ENCODE measurements around the gene TAF1D.

TAF1D gene, protein sequence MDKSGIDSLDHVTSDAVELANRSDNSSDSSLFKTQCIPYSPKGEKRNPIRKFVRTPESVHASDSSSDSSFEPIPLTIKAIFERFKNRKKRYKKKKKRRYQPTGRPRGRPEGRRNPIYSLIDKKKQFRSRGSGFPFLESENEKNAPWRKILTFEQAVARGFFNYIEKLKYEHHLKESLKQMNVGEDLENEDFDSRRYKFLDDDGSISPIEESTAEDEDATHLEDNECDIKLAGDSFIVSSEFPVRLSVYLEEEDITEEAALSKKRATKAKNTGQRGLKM

DNA sequence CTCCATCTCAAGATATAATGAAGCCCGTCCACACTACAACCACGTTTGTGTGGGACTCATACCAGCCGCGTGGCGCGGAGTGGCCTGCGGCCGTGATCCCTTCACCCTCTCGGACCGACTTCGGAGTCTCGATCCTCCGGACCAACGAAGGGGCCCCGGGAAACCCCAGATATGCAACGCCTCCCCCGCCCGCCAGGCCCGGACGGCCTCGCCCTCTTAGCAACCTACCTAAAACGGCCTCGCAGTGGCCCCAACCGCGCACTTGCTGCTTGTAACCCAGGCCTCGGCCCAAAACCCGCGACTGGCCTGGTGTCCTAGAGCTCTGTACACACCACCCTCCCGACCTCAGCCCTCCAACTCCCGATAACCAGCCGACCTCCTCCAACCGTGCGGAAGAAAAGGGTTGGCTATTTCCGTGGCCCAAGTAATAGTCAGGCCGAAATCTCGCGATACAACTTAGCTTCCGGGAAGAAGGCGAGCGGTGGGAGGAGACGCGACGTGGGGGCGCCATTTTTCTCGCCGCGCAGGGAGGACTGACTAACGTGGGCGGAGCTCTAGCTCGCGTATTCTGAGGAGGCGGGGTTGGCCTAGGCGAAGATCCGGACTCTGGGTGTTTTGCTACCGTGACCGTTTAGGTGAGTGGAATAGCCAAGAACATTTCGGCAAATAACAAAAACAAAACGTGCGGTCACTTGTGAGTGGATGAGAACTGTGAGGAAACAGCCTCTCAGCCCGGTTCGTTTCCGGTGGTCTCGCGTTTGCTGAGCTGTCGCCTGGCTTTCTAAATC, at the start of gene TAF1D, which contains the start of gene C11orf54:
Gene TAF1D (minus strand): TSS at position 402 of the 788 bp plus-strand sequence. CDS start 2,191 bp downstream, outside the sequence.
Gene C11orf54 (plus strand): TSS at position 579 of the 788 bp plus-strand sequence. CDS start 5,722 bp downstream, outside the sequence.
- TF ChIP-seq TEAD4 (IDR thresholded peaks at IDR 0.05) (no peak), EGR1 (IDR thresholded peaks at IDR 0.05) (peak; percentile 44; the same call in 1 of the 2 replicates), CREB1 (IDR thresholded peaks at IDR 0.05; ENCODE audit: low read depth) (no peak), FOXM1 (IDR thresholded peaks at IDR 0.05; ENCODE audit: borderline replicate concordance, low read depth) (no peak), NFIC (IDR thresholded peaks at IDR 0.05) (no peak), RAD21 (IDR thresholded peaks at IDR 0.05; ENCODE audit: low read depth) (no peak), YY1 (IDR thresholded peaks at IDR 0.05; ENCODE audit: low read depth) (peak; percentile 90), TAF1 (IDR thresholded peaks at IDR 0.05; ENCODE audit: low read depth) (peak; percentile 86), TCF12 (IDR thresholded peaks at IDR 0.05; ENCODE audit: low read depth) (peak; percentile 23; the same call in 1 of the 2 replicates), ZBTB7A (IDR thresholded peaks at IDR 0.05; ENCODE audit: low read depth) (no peak), EP300 (IDR thresholded peaks at IDR 0.05; ENCODE audit: borderline replicate concordance) (no peak), CEBPB (IDR thresholded peaks at IDR 0.05) (no peak)
- TF ChIP-seq, protein P1, sequence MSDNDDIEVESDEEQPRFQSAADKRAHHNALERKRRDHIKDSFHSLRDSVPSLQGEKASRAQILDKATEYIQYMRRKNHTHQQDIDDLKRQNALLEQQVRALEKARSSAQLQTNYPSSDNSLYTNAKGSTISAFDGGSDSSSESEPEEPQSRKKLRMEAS (IDR thresholded peaks at IDR 0.05) = peak; percentile 79; the same call in 1 of the 2 replicates
- TF ChIP-seq, protein P2, sequence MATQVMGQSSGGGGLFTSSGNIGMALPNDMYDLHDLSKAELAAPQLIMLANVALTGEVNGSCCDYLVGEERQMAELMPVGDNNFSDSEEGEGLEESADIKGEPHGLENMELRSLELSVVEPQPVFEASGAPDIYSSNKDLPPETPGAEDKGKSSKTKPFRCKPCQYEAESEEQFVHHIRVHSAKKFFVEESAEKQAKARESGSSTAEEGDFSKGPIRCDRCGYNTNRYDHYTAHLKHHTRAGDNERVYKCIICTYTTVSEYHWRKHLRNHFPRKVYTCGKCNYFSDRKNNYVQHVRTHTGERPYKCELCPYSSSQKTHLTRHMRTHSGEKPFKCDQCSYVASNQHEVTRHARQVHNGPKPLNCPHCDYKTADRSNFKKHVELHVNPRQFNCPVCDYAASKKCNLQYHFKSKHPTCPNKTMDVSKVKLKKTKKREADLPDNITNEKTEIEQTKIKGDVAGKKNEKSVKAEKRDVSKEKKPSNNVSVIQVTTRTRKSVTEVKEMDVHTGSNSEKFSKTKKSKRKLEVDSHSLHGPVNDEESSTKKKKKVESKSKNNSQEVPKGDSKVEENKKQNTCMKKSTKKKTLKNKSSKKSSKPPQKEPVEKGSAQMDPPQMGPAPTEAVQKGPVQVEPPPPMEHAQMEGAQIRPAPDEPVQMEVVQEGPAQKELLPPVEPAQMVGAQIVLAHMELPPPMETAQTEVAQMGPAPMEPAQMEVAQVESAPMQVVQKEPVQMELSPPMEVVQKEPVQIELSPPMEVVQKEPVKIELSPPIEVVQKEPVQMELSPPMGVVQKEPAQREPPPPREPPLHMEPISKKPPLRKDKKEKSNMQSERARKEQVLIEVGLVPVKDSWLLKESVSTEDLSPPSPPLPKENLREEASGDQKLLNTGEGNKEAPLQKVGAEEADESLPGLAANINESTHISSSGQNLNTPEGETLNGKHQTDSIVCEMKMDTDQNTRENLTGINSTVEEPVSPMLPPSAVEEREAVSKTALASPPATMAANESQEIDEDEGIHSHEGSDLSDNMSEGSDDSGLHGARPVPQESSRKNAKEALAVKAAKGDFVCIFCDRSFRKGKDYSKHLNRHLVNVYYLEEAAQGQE (IDR thresholded peaks at IDR 0.05; ENCODE audit: low read depth) = no peak

DNA sequence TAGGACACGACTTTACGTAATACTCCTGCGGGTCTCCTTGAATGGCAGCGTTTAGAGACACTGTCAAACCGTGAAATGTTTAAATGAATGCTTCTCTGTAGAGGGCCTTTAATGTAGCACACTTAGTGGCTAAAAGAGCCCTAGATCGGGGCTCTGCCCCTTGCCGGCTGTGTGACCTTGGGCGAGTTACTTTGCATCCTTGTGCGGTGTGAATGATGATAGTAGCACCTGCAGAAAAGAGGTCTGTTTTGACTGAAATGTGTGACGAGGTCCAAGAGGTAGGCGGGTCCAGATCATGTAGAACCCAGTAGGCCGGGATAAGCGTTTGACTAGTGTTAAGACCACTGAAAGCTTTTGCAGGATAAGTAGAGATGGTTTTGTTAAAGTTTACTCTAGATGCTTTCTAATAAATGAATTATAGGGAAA, 43.7 kb upstream of the TAF1D start:
- TF ChIP-seq, protein P2 (IDR thresholded peaks at IDR 0.05; ENCODE audit: low read depth) = no peak
- no peak for TF ChIP-seq EP300 (IDR thresholded peaks at IDR 0.05; ENCODE audit: borderline replicate concordance)
- no peak for TF ChIP-seq FOXM1 (IDR thresholded peaks at IDR 0.05; ENCODE audit: borderline replicate concordance, low read depth)
- TF ChIP-seq TAF1 (IDR thresholded peaks at IDR 0.05; ENCODE audit: low read depth) = no peak
- no peak for TF ChIP-seq TEAD4 (IDR thresholded peaks at IDR 0.05)
- no peak for TF ChIP-seq CREB1 (IDR thresholded peaks at IDR 0.05; ENCODE audit: low read depth)
- TF ChIP-seq NFIC (IDR thresholded peaks at IDR 0.05) = no peak
- no peak for TF ChIP-seq EGR1 (IDR thresholded peaks at IDR 0.05)
- TF ChIP-seq YY1 (IDR thresholded peaks at IDR 0.05; ENCODE audit: low read depth) = no peak

DNA sequence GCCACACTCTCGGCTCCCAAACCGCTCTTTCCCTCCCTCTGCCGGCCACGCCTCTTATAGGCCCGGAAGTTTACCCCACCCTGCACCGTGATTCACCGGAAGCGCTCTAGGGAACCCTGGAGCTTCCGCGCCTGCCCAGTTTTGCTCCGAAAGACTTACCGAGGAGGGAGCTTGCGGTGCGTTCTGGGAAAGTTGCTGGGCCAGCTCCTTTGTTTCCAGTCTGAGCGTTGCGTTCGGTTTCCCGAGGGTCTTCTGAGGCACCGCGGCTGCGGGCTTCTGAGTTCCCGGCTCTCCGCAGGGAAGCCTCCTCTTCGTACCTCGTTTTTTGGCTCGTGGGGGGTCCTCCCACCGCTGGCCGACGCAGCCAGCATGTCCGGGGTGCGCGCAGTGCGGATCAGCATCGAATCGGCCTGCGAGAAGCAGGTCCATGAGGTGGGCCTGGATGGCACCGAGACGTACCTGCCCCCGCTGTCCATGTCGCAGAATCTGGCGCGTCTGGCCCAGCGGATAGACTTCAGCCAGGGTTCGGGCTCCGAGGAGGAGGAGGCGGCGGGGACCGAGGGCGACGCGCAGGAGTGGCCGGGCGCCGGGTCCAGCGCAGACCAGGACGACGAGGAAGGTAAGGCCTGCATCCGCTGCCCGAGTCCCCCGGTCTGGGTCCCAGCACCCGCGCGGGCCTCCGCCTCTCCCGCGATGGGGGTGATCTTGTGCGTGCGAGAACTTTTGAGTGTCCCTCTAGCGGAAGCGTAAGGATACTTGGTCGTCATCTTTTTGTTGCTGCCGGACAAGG, 43.0 kb upstream of the TAF1D start, which contains the start of gene MED17:
Gene MED17 (plus strand): TSS at position 138 of the 790 bp plus-strand sequence. CDS start 232 bp downstream, at position 370.
- TF ChIP-seq RAD21 (IDR thresholded peaks at IDR 0.05; ENCODE audit: low read depth) (no peak), YY1 (IDR thresholded peaks at IDR 0.05; ENCODE audit: low read depth) (peak; percentile 16; the same call in 1 of the 2 replicates), TCF12 (IDR thresholded peaks at IDR 0.05; ENCODE audit: low read depth) (peak; percentile 47; the same call in 1 of the 2 replicates), FOXM1 (IDR thresholded peaks at IDR 0.05; ENCODE audit: borderline replicate concordance, low read depth) (no peak), CREB1 (IDR thresholded peaks at IDR 0.05; ENCODE audit: low read depth) (no peak), NFIC (IDR thresholded peaks at IDR 0.05) (no peak), TAF1 (IDR thresholded peaks at IDR 0.05; ENCODE audit: low read depth) (peak; percentile 89), ZBTB7A (IDR thresholded peaks at IDR 0.05; ENCODE audit: low read depth) (no peak), EP300 (IDR thresholded peaks at IDR 0.05; ENCODE audit: borderline replicate concordance) (peak; percentile 21; the same call in 1 of the 2 replicates), TEAD4 (IDR thresholded peaks at IDR 0.05) (no peak)
- TF ChIP-seq, protein P3, sequence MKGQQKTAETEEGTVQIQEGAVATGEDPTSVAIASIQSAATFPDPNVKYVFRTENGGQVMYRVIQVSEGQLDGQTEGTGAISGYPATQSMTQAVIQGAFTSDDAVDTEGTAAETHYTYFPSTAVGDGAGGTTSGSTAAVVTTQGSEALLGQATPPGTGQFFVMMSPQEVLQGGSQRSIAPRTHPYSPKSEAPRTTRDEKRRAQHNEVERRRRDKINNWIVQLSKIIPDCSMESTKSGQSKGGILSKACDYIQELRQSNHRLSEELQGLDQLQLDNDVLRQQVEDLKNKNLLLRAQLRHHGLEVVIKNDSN (IDR thresholded peaks at IDR 0.05) = no peak
- TF ChIP-seq, protein P1 (IDR thresholded peaks at IDR 0.05) = peak; percentile 50
- TF ChIP-seq, protein P2 (IDR thresholded peaks at IDR 0.05; ENCODE audit: low read depth) = no peak; the same call in 1 of the 2 replicates

All from Ishikawa (cell line).